ENCODE results near the gene JAKMIP2. TPM values are rescaled to one million over a fixed set of nuclear protein-coding genes. Genes with fewer than 3 reads are reported as not detected.

Gene JAKMIP2
- total RNA-seq, 1 experiment from 2014 or later = 67.4 TPM

GRCh38 chr5:147690595-147690994 lies 91.9 kb downstream of the JAKMIP2 start:
- TF ChIP-seq CTCF (conservative IDR thresholded peaks at IDR 0.05; ENCODE audit: low read depth, low read length) (0 out of 2 replicates have a peak, but pooled peaks have one; percentile 9), EZH2 (IDR thresholded peaks at IDR 0.05; ENCODE audit: borderline replicate concordance, low read depth, low read length, poor library complexity, severe bottlenecking) (no peak)
- BruUV-seq (replicated peaks) = no TSS peak
- Histone ChIP-seq H3K27ac (ENCODE audit: low read depth, low read length, poor library complexity, severe bottlenecking) (no peak overlapping the region), H3K4me1 (ENCODE audit: insufficient read depth, low read length, poor library complexity, severe bottlenecking) (peaks cover 67% of the 10 kb centered on the region), H3K9me3 (ENCODE audit: low read depth, low read length, poor library complexity, severe bottlenecking) (no peaks in the 10 kb centered on the region), H3K36me3 (ENCODE audit: insufficient read depth, low read length, poor library complexity, severe bottlenecking) (peaks cover 3% of the 10 kb centered on the region), H3K4me3 (ENCODE audit: low read depth, low read length, poor library complexity, severe bottlenecking) (no peak overlapping the region), H3K27me3 (replicated peaks; ENCODE audit: insufficient read depth, low read depth, low read length, poor library complexity) (no peaks in the 10 kb centered on the region)
- POLR2A ChIA-PET (ENCODE audit: low non-redundant PET) = no interaction called here
- CTCF ChIA-PET = interaction anchor here (0.6 kb wide), 1 partner anchor 61 kb away, joined by 3 read pairs; no protein-coding TSS in a partner anchor
- intact Hi-C loops (cut with micrococcal nuclease; ENCODE audit: unreplicated experiment) = no loop called here
- DNase-seq (ENCODE audit: low spot score) = no peak

- Histone ChIP-seq H3K4me1 (ENCODE audit: insufficient read depth, low read length, poor library complexity, severe bottlenecking) (peaks cover 63% of the 10 kb centered on the region), H3K27me3 (replicated peaks; ENCODE audit: insufficient read depth, low read depth, low read length, poor library complexity) (no peaks in the 10 kb centered on the region), H3K36me3 (ENCODE audit: insufficient read depth, low read length, poor library complexity, severe bottlenecking) (peaks cover 3% of the 10 kb centered on the region), H3K9me3 (ENCODE audit: low read depth, low read length, poor library complexity, severe bottlenecking) (no peaks in the 10 kb centered on the region), H3K4me3 (ENCODE audit: low read depth, low read length, poor library complexity, severe bottlenecking) (no peak overlapping the region), H3K27ac (ENCODE audit: low read depth, low read length, poor library complexity, severe bottlenecking) (peak overlapping the region; percentile 49)
- BruUV-seq (replicated peaks) = no TSS peak
- intact Hi-C loops (cut with micrococcal nuclease; ENCODE audit: unreplicated experiment) = no loop called here
- no peak for DNase-seq (ENCODE audit: low spot score)
- CTCF ChIA-PET = no interaction called here
- POLR2A ChIA-PET (ENCODE audit: low non-redundant PET) = no interaction called here
- TF ChIP-seq EZH2 (IDR thresholded peaks at IDR 0.05; ENCODE audit: borderline replicate concordance, low read depth, low read length, poor library complexity, severe bottlenecking) = no peak
- no peak for TF ChIP-seq CTCF (conservative IDR thresholded peaks at IDR 0.05; ENCODE audit: low read depth, low read length)
Observed at GRCh38 chr5:147689426-147689825, 93.1 kb downstream of the JAKMIP2 start.

- H3K4me3 ChIP-seq (ENCODE audit: low read depth, low read length, poor library complexity, severe bottlenecking) = no peak overlapping the region
- H3K4me1 ChIP-seq (ENCODE audit: insufficient read depth, low read length, poor library complexity, severe bottlenecking) = peaks cover 58% of the 10 kb centered on the region
- TF ChIP-seq EZH2 (IDR thresholded peaks at IDR 0.05; ENCODE audit: borderline replicate concordance, low read depth, low read length, poor library complexity, severe bottlenecking) (no peak), CTCF (conservative IDR thresholded peaks at IDR 0.05; ENCODE audit: low read depth, low read length) (no peak)
- DNase-seq (ENCODE audit: low spot score) = no peak
- intact Hi-C loops (cut with micrococcal nuclease; ENCODE audit: unreplicated experiment) = loop anchor here (1.0 kb wide), 1 partner anchor 47 kb away; no protein-coding TSS in a partner anchor
- BruUV-seq (replicated peaks) = no TSS peak
- no peaks in the 10 kb centered on the region for H3K9me3 ChIP-seq (ENCODE audit: low read depth, low read length, poor library complexity, severe bottlenecking)
- peak overlapping the region; percentile 49 for H3K27ac ChIP-seq (ENCODE audit: low read depth, low read length, poor library complexity, severe bottlenecking)
- CTCF ChIA-PET = no interaction called here
- POLR2A ChIA-PET (ENCODE audit: low non-redundant PET) = no interaction called here
- H3K36me3 ChIP-seq (ENCODE audit: insufficient read depth, low read length, poor library complexity, severe bottlenecking) = no peaks in the 10 kb centered on the region
- H3K27me3 ChIP-seq (replicated peaks; ENCODE audit: insufficient read depth, low read depth, low read length, poor library complexity) = no peaks in the 10 kb centered on the region
Observed at GRCh38 chr5:147688656-147689356, 93.7 kb downstream of the JAKMIP2 start.

All from A673 (cell line).